ENCODE measurements around the gene LRCH1. TPM values are rescaled to one million over a fixed set of nuclear protein-coding genes. Genes with fewer than 3 reads are reported as not detected.

LRCH1 gene
- total RNA-seq, 4 donors from 2014 or later = 17.2 to 25.7 (median 21.9) TPM

GRCh38 chr13:46639033-46639981 is 86.3 kb downstream of the LRCH1 start:
- H3K27ac ChIP-seq = peak overlapping the region in 2 of 4 donors; percentile 26 to 51
- peaks cover 0 to 45% (median 23%) of the 10 kb centered on the region in 4 donors for H3K4me1 ChIP-seq
- no peak overlapping the region for H3K4me3 ChIP-seq
- no peaks in the 10 kb centered on the region for H3K9me3 ChIP-seq
- H3K27me3 ChIP-seq = no peaks in the 10 kb centered on the region
- TF ChIP-seq POLR2A (IDR thresholded peaks at IDR 0.05) (no peak), CTCF (IDR thresholded peaks at IDR 0.05) (no peak), EP300 (IDR thresholded peaks at IDR 0.05) (no peak)
- H3K36me3 ChIP-seq = no peaks in the 10 kb centered on the region
- 49 to 56% methylated on average over 5 of the region's 5 CpGs for WGBS, 2 donors
- DNase-seq (ENCODE audit: low spot score in 2 of 2) = no peak

GRCh38 chr13:46640843-46641242 is 87.9 kb downstream of the LRCH1 start:
- H3K9me3 ChIP-seq = no peaks in the 10 kb centered on the region
- TF ChIP-seq EP300 (IDR thresholded peaks at IDR 0.05) (no peak), CTCF (IDR thresholded peaks at IDR 0.05) (no peak), POLR2A (IDR thresholded peaks at IDR 0.05) (no peak)
- no peaks in the 10 kb centered on the region for H3K27me3 ChIP-seq
- no peak for DNase-seq (ENCODE audit: low spot score in 2 of 2)
- H3K27ac ChIP-seq = peak overlapping the region in 2 of 4 donors; percentile 33 to 35
- H3K36me3 ChIP-seq = no peaks in the 10 kb centered on the region
- 70 to 75% methylated on average over 4 of the region's 4 CpGs for WGBS, 2 donors
- peaks cover 0 to 45% (median 21%) of the 10 kb centered on the region in 4 donors for H3K4me1 ChIP-seq
- H3K4me3 ChIP-seq = no peak overlapping the region

- Histone ChIP-seq H3K4me1 (peaks cover 0 to 45% (median 21%) of the 10 kb centered on the region in 4 donors), H3K36me3 (no peaks in the 10 kb centered on the region), H3K27me3 (no peaks in the 10 kb centered on the region), H3K27ac (peak overlapping the region in 2 of 4 donors; percentile 35 to 58), H3K4me3 (peak overlapping the region in 3 of 4 donors; percentile 3 to 26 (median 8)), H3K9me3 (no peaks in the 10 kb centered on the region)
- no peak for DNase-seq (ENCODE audit: low spot score in 2 of 2)
- TF ChIP-seq POLR2A (IDR thresholded peaks at IDR 0.05) = no peak
- TF ChIP-seq CTCF (IDR thresholded peaks at IDR 0.05) = no peak
- peak in 1 of 2 donors; percentile 27 for TF ChIP-seq EP300 (IDR thresholded peaks at IDR 0.05)
- WGBS, 2 donors = 27 to 30% methylated on average over 13 of the region's 13 CpGs
Measured at GRCh38 chr13:46641274-46642081, 88.5 kb downstream of the LRCH1 start.

DNA sequence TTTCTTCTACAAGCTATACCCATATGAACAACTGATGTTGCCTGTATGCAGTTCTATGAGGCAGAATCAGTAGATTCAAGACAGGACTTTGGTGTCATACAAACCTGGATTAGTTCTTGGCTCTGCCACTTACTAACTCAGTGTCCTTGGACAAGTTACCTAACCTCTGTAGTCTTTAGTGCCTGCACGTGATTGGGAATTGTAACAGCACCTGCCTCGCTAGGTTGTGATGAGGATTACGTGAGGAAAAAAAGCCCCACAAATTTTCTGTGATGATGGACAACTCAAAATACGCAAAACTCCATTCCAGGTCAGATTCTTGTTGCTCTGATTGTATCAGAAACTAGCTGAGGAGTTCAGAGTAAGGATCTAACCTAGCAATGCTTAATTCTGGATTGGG is 89.3 kb downstream of the LRCH1 start:
- Histone ChIP-seq H3K4me1 (peaks cover 0 to 46% (median 21%) of the 10 kb centered on the region in 4 donors), H3K9me3 (no peaks in the 10 kb centered on the region), H3K27me3 (no peaks in the 10 kb centered on the region), H3K36me3 (no peaks in the 10 kb centered on the region), H3K27ac (peak overlapping the region in 1 of 4 donors; percentile 58), H3K4me3 (no peak overlapping the region)
- DNase-seq (ENCODE audit: low spot score in 2 of 2) = no peak
- TF ChIP-seq CTCF (IDR thresholded peaks at IDR 0.05) (no peak), EP300 (IDR thresholded peaks at IDR 0.05) (no peak), POLR2A (IDR thresholded peaks at IDR 0.05) (no peak)
- 92 to 94% methylated on average over 4 of the region's 4 CpGs for WGBS, 2 donors
